ENCODE results near the gene ANKS3.

The ANKS3 gene

GRCh38 chr16:4656695-4657686 is 77.1 kb downstream of the ANKS3 start:
- Histone ChIP-seq H3K9me3 (ENCODE audit: control insufficient read depth, insufficient read depth, low read depth, low read length) (no peaks in the 10 kb centered on the region), H3K36me3 (ENCODE audit: control insufficient read depth in 2 of 2, insufficient read depth in 1 of 2, low read length in 2 of 2) (peaks cover 4 to 82% of the 10 kb centered on the region in 2 experiments; a peak in 2 of 3 replicates), H3K27ac (ENCODE audit: extremely low read depth, low read depth, low read length) (no peak overlapping the region), H3K4me3 (ENCODE audit: low read depth, low read length) (no peak overlapping the region), H3K4me1 (ENCODE audit: control insufficient read depth, insufficient read depth, low read length) (no peaks in the 10 kb centered on the region)
- CTCF ChIA-PET: no interaction called here
- POLR2A ChIA-PET: no interaction called here
- TF ChIP-seq ZNF560 (tag by site-specific recombination; IDR thresholded peaks at IDR 0.05; ENCODE audit: borderline replicate concordance): 0 out of 2 replicates have a peak, but pooled peaks have one; percentile 55
- TF ChIP-seq REST (tag by site-specific recombination; IDR thresholded peaks at IDR 0.05): no peak
- no peak for TF ChIP-seq ZBTB6 (tag by site-specific recombination; IDR thresholded peaks at IDR 0.05)
- TF ChIP-seq REPIN1 (tag by site-specific recombination; IDR thresholded peaks at IDR 0.05; ENCODE audit: low read depth): no peak
- 0 out of 2 replicates have a peak, but pooled peaks have one; percentile 13 for TF ChIP-seq ZNF664 (tag by site-specific recombination; IDR thresholded peaks at IDR 0.05)
- TF ChIP-seq ZNF175 (tag by site-specific recombination; IDR thresholded peaks at IDR 0.05): no peak
- TF ChIP-seq ZNF549 (tag by site-specific recombination; IDR thresholded peaks at IDR 0.05): no peak
- no peak for TF ChIP-seq ZIC2 (tag by site-specific recombination; IDR thresholded peaks at IDR 0.05)
- no peak for TF ChIP-seq ZNF529 (tag by site-specific recombination; IDR thresholded peaks at IDR 0.05; ENCODE audit: insufficient replicate concordance)
- no peak for TF ChIP-seq AEBP2 (tag by site-specific recombination; IDR thresholded peaks at IDR 0.05; ENCODE audit: borderline replicate concordance)
- no peak for TF ChIP-seq BCL11B (tag by site-specific recombination; IDR thresholded peaks at IDR 0.05; ENCODE audit: low read depth)
- no peak for TF ChIP-seq PRDM1 (tag by site-specific recombination; IDR thresholded peaks at IDR 0.05)
- no peak for TF ChIP-seq ZNF19 (tag by site-specific recombination; IDR thresholded peaks at IDR 0.05; ENCODE audit: low read depth)
- peak; percentile 50 for TF ChIP-seq ZBTB8A (tag by site-specific recombination; IDR thresholded peaks at IDR 0.05)
- TF ChIP-seq ZNF423 (tag by site-specific recombination; IDR thresholded peaks at IDR 0.05): no peak
- TF ChIP-seq ZNF335 (tag by site-specific recombination; conservative IDR thresholded peaks at IDR 0.05): no peak
- TF ChIP-seq ATF2 (tag by site-specific recombination; IDR thresholded peaks at IDR 0.05; ENCODE audit: low read depth): no peak
- no peak for TF ChIP-seq ZNF211 (tag by site-specific recombination; IDR thresholded peaks at IDR 0.05; ENCODE audit: low read depth)
- TF ChIP-seq ZNF544 (tag by site-specific recombination; IDR thresholded peaks at IDR 0.05): no peak
- TF ChIP-seq ZNF768 (tag by site-specific recombination; IDR thresholded peaks at IDR 0.05): no peak
- TF ChIP-seq ZBTB21 (tag by site-specific recombination; IDR thresholded peaks at IDR 0.05): no peak
- TF ChIP-seq ZNF404 (tag by site-specific recombination; IDR thresholded peaks at IDR 0.05): no peak
- no peak for TF ChIP-seq ZNF18 (tag by site-specific recombination; IDR thresholded peaks at IDR 0.05)
- no peak for TF ChIP-seq ZNF324 (tag by site-specific recombination; IDR thresholded peaks at IDR 0.05)
- no peak for TF ChIP-seq ZNF596 (tag by site-specific recombination; IDR thresholded peaks at IDR 0.05)
- TF ChIP-seq ZNF449 (tag by site-specific recombination; IDR thresholded peaks at IDR 0.05): no peak
- no peak for TF ChIP-seq HOXD13 (CRISPR knock-in tag; IDR thresholded peaks at IDR 0.05; ENCODE audit: borderline replicate concordance)
